Superior temporal gyrus (tissue), 1 donor: Measurements from ENCODE around the gene PAN3.
"Not testable (repeated sequence)": the region's sequence is repeated elsewhere in the genome, so short reads cannot be mapped to it uniquely, and the experiment has no call there.

Experiments used
- DNase-seq: peaks from one replicate; pipeline ENCODE4 v3.0.0-alpha.2; 2016; ENCODE audit errors: extremely low spot score

Gene PAN3

GRCh38 chr13:28138012-28138755 is at the start of gene PAN3:
TSS of gene PAN3 (plus strand) at chr13:28138545. CDS start at chr13:28138658, 113 bp downstream.
- DNase-seq, result peak; percentile 94

- no peak for DNase-seq
Observed at GRCh38 chr13:28089065-28089464, 49.3 kb upstream of the PAN3 start.

GRCh38 chr13:28092431-28092830 is 45.9 kb upstream of the PAN3 start:
- no peak for DNase-seq

- DNase-seq, result no peak
Observed at GRCh38 chr13:28093881-28094280, 44.5 kb upstream of the PAN3 start.

GRCh38 chr13:28094306-28094705 is 44.0 kb upstream of the PAN3 start:
- no peak for DNase-seq

GRCh38 chr13:28097503-28097902 is 40.8 kb upstream of the PAN3 start:
- DNase-seq, result no peak

GRCh38 chr13:28099396-28100149 is 38.8 kb upstream of the PAN3 start:
- DNase-seq, result no peak

GRCh38 chr13:28100150-28101121 is 37.9 kb upstream of the PAN3 start, which contains the start of gene FLT3:
TSS of gene FLT3 (minus strand) at chr13:28100576. CDS start at chr13:28100510, 66 bp downstream.
- no peak for DNase-seq

- not testable (repeated sequence) for DNase-seq
Observed at GRCh38 chr13:28101886-28102285, 36.5 kb upstream of the PAN3 start.

- DNase-seq, result no peak
Observed at GRCh38 chr13:28106976-28107375, 31.4 kb upstream of the PAN3 start.

- no peak for DNase-seq
Observed at GRCh38 chr13:28110414-28110813, 27.9 kb upstream of the PAN3 start.

- no peak for DNase-seq
Observed at GRCh38 chr13:28116736-28117135, 21.6 kb upstream of the PAN3 start.

GRCh38 chr13:28117689-28118377 is 20.5 kb upstream of the PAN3 start:
- DNase-seq, result no peak

GRCh38 chr13:28120317-28120716 is 18.0 kb upstream of the PAN3 start:
- DNase-seq, result no peak

- DNase-seq, result no peak
Observed at GRCh38 chr13:28121224-28121623, 17.1 kb upstream of the PAN3 start.

- DNase-seq, result no peak
Observed at GRCh38 chr13:28128030-28128429, 10.3 kb upstream of the PAN3 start.

- DNase-seq, result no peak
Observed at GRCh38 chr13:28128926-28129325, 9.4 kb upstream of the PAN3 start.

GRCh38 chr13:28129911-28130693 is 8.2 kb upstream of the PAN3 start:
- DNase-seq, result no peak

- no peak for DNase-seq
Observed at GRCh38 chr13:28131646-28132045, 6.7 kb upstream of the PAN3 start.

- no peak for DNase-seq
Observed at GRCh38 chr13:28136916-28137315, 1.4 kb upstream of the PAN3 start.
